Measurements from ENCODE around the gene ALDOB. TPM values are rescaled to one million over a fixed set of nuclear protein-coding genes. Genes with fewer than 3 reads are reported as not detected.

Gene ALDOB
- total and polyA plus RNA-seq, 2 donors (not counting 3 experiments of a cell fraction or from before 2014, with no cell fraction given): not detected

DNA sequence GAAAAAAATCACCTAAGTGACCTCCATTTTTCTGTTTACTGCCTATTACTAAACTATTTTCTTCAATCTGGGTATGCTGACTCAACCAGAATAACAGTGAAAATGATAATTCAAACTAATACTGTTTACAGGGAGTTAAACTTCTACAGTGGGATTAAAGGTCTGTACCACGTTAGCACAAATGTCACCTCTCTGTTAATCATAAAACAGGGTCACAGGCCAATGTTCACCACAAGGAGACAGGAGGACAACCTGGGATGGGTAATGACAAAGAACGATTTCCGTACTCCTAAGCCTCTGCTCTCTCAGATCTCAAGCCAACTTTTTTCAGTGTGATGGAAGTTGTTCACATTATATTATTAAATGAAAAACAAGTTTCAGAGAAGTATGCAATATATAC is 2.3 kb downstream of the ALDOB start:
- Histone ChIP-seq H3K27me3 (ENCODE audit: control insufficient read depth in 2 of 2, insufficient read depth in 2 of 2, low read length in 2 of 2) (peaks cover 0 to 3% of the 10 kb centered on the region in 2 experiments), H3K4me2 (ENCODE audit: insufficient read depth, low read length) (no peak overlapping the region), H3K9me1 (replicated peaks; ENCODE audit: control insufficient read depth, extremely low read depth, insufficient read depth, low read length) (no peaks in the 10 kb centered on the region), H3K36me3 (ENCODE audit: control insufficient read depth in 2 of 2, extremely low read depth in 1 of 2, insufficient read depth in 2 of 2, low read length in 2 of 2) (no peaks in the 10 kb centered on the region), H3K4me3 (replicated peaks in 1 of 3; ENCODE audit: insufficient read depth in 1 of 3, low read depth in 1 of 3, low read length in 3 of 3) (no peak overlapping the region), H3K4me1 (ENCODE audit: control insufficient read depth, extremely low read depth, insufficient read depth, low read length) (no peaks in the 10 kb centered on the region), H3K9me3 (replicated peaks; ENCODE audit: control insufficient read depth, insufficient read depth, low read length) (no peaks in the 10 kb centered on the region), H4K20me1 (replicated peaks; ENCODE audit: control insufficient read depth, extremely low read depth, insufficient read depth, low read length) (no peaks in the 10 kb centered on the region), H3K27ac (ENCODE audit: insufficient read depth, low read depth, low read length) (no peak overlapping the region), H3K79me2 (ENCODE audit: control insufficient read depth, insufficient read depth, low read length) (no peaks in the 10 kb centered on the region), H3K9ac (replicated peaks; ENCODE audit: extremely low read depth, insufficient read depth, low read length) (no peak overlapping the region), H2AFZ (ENCODE audit: low read depth, low read length) (no peak overlapping the region)
- TF ChIP-seq FOS (IDR thresholded peaks at IDR 0.05; ENCODE audit: borderline replicate concordance, insufficient read depth, low read length) (no peak), POLR2A (IDR thresholded peaks at IDR 0.05; ENCODE audit: low read depth, low read length) (no peak)
- BruUV-seq (replicated peaks): no TSS peak
- ChIA-PET POLR2A (no interaction called here), CTCF (interaction anchor here (1.3 kb wide), 1 partner anchor 16 kb away, joined by 5 read pairs; no protein-coding TSS in a partner anchor)
- intact Hi-C loops (cut with micrococcal nuclease): no loop called here
- FAIRE-seq (no peak), DNase-seq (ENCODE audit: low read depth, low spot score) (no peak)
- dilution Hi-C loops (cut with MboI; ENCODE audit: extremely low pct_ligation_motif_present, low sequenced_read_pairs): no loop called here

- Histone ChIP-seq H3K9me1 (replicated peaks; ENCODE audit: control insufficient read depth, extremely low read depth, insufficient read depth, low read length) (no peaks in the 10 kb centered on the region), H3K4me1 (ENCODE audit: control insufficient read depth, extremely low read depth, insufficient read depth, low read length) (no peaks in the 10 kb centered on the region), H4K20me1 (replicated peaks; ENCODE audit: control insufficient read depth, extremely low read depth, insufficient read depth, low read length) (no peaks in the 10 kb centered on the region), H3K9ac (replicated peaks; ENCODE audit: extremely low read depth, insufficient read depth, low read length) (no peak overlapping the region), H3K79me2 (ENCODE audit: control insufficient read depth, insufficient read depth, low read length) (no peaks in the 10 kb centered on the region), H2AFZ (ENCODE audit: low read depth, low read length) (no peak overlapping the region), H3K27me3 (ENCODE audit: control insufficient read depth in 2 of 2, insufficient read depth in 2 of 2, low read length in 2 of 2) (peaks cover 0 to 3% of the 10 kb centered on the region in 2 experiments), H3K4me2 (ENCODE audit: insufficient read depth, low read length) (no peak overlapping the region), H3K9me3 (replicated peaks; ENCODE audit: control insufficient read depth, insufficient read depth, low read length) (no peaks in the 10 kb centered on the region), H3K27ac (ENCODE audit: insufficient read depth, low read depth, low read length) (no peak overlapping the region), H3K36me3 (ENCODE audit: control insufficient read depth in 2 of 2, extremely low read depth in 1 of 2, insufficient read depth in 2 of 2, low read length in 2 of 2) (no peaks in the 10 kb centered on the region), H3K4me3 (replicated peaks in 1 of 3; ENCODE audit: insufficient read depth in 1 of 3, low read depth in 1 of 3, low read length in 3 of 3) (no peak overlapping the region)
- dilution Hi-C loops (cut with MboI; ENCODE audit: extremely low pct_ligation_motif_present, low sequenced_read_pairs) (no loop called here), intact Hi-C loops (cut with micrococcal nuclease) (no loop called here)
- no peak for TF ChIP-seq POLR2A (IDR thresholded peaks at IDR 0.05; ENCODE audit: low read depth, low read length)
- POLR2A ChIA-PET: no interaction called here
- BruUV-seq (replicated peaks): no TSS peak
- no peak for DNase-seq (ENCODE audit: low read depth, low spot score)
- FAIRE-seq: no peak
- CTCF ChIA-PET: interaction anchor here (1.1 to 1.3 kb wide), 2 partner anchors 16 to 26 kb away, joined by 5 read pairs; no protein-coding TSS in a partner anchor
Measured at GRCh38 chr9:101432740-101433139, 2.8 kb downstream of the ALDOB start.
